A549 (cell line): Measurements from ENCODE around the gene GPR61.

Experiments used
- EP300 ChIP-seq, 2 experiments: fragments of >200 bp; sonication (Bioruptor Twin); formaldehyde crosslinking; IDR thresholded peaks; 2 replicates in 1 of 2; 3 replicates in 1 of 2; pipeline ENCODE4 v1.6.1; 2016 to 2017
- FOSL2 ChIP-seq, 2 experiments: fragments of 450-650 bp in 1 of 2; fragments of >200 bp in 1 of 2; sonication (Bioruptor Twin) in 1 of 2; formaldehyde crosslinking; IDR thresholded peaks; 2 replicates each; pipeline versions ENCODE4 v1.5.0 to v1.6.1; 2016 to 2020; ENCODE audit warnings: mild to moderate bottlenecking in 1 of 2, moderate library complexity in 1 of 2
- JUNB ChIP-seq: fragments of >200 bp; sonication (Bioruptor Twin); formaldehyde crosslinking; IDR thresholded peaks from 2 replicates; pipeline ENCODE4 v1.6.1; 2016
- POLR2A ChIP-seq: IDR thresholded peaks from 2 replicates; pipeline ENCODE4 v1.6.1; 2012; ENCODE audit warnings: mild to moderate bottlenecking, low read length
- RFX5 ChIP-seq: fragments of 450-650 bp; IDR thresholded peaks from 2 replicates; pipeline ENCODE4 v1.7.1; 2014; ENCODE audit warnings: antibody characterized with exemption, mild to moderate bottlenecking, moderate library complexity
- TF ChIP-seq, protein P1 (sequence below): fragments of >200 bp; sonication (Bioruptor Twin); formaldehyde crosslinking; IDR thresholded peaks from 3 replicates; pipeline ENCODE4 v1.5.1; 2016
- TF ChIP-seq, protein P2 (sequence below): IDR thresholded peaks from 2 replicates; pipeline ENCODE4 v1.6.1; 2012

DNA sequence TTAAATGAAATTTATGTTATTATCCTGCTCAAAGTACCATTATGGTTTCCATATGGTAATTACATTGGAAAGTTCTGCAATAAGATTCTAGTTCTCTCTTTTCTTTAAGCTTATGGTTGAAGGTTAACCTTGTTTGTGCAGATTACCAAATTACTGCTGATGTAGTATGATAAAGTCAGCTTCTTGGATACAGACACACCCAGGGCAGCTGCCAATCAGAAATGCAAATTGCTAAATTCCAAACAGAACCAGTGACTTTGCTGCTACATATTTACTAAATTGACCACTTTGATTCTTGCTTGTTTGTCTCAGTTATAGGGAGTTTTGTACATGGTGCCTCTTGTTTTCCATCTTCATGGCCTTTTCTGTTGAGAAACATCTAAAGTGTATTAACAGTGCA is 53.2 kb downstream of the GPR61 start:
- no peak for TF ChIP-seq EP300 (IDR thresholded peaks at IDR 0.05)
- no peak for TF ChIP-seq RFX5
- TF ChIP-seq FOSL2 (IDR thresholded peaks at IDR 0.05) = no peak
- TF ChIP-seq FOSL2 (CRISPR knock-in tag; IDR thresholded peaks at IDR 0.05) = no peak
- TF ChIP-seq, protein P1, sequence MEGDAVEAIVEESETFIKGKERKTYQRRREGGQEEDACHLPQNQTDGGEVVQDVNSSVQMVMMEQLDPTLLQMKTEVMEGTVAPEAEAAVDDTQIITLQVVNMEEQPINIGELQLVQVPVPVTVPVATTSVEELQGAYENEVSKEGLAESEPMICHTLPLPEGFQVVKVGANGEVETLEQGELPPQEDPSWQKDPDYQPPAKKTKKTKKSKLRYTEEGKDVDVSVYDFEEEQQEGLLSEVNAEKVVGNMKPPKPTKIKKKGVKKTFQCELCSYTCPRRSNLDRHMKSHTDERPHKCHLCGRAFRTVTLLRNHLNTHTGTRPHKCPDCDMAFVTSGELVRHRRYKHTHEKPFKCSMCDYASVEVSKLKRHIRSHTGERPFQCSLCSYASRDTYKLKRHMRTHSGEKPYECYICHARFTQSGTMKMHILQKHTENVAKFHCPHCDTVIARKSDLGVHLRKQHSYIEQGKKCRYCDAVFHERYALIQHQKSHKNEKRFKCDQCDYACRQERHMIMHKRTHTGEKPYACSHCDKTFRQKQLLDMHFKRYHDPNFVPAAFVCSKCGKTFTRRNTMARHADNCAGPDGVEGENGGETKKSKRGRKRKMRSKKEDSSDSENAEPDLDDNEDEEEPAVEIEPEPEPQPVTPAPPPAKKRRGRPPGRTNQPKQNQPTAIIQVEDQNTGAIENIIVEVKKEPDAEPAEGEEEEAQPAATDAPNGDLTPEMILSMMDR = no peak
- no peak for TF ChIP-seq JUNB
- TF ChIP-seq POLR2A = no peak
- TF ChIP-seq, protein P2, sequence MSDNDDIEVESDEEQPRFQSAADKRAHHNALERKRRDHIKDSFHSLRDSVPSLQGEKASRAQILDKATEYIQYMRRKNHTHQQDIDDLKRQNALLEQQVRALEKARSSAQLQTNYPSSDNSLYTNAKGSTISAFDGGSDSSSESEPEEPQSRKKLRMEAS = no peak
